Endothelial cell of umbilical vein (primary cell): Measurements from ENCODE around the gene RAD51B. TPM values are rescaled to one million over a fixed set of nuclear protein-coding genes. Genes with fewer than 3 reads are reported as not detected.

Source experiments
- BruUV-seq: library from RNA; stranded (reverse); fragments of 400-500 nt; replicated peaks from 2 replicates; lab custom pipeline; 2021; lab: Mats Ljungman, UMichigan
- CTCF ChIA-PET: fragments of 300-600, 350-600 bp; sonication (Branson Sonifier 250); formaldehyde crosslinking; loops from one replicate; lab custom pipeline; 2021; ENCODE audit warnings: antibody characterized with exemption, inconsistent platforms; lab: Charles Lee
- POLR2A ChIA-PET: fragments of 300-600, 350-600 bp; sonication (Branson Sonifier 250); formaldehyde crosslinking; loops from one replicate; lab custom pipeline; 2021; ENCODE audit warnings: antibody characterized with exemption, inconsistent platforms; lab: Charles Lee
- DNase-seq: peaks from one replicate; pipeline ENCODE4 v3.0.0-alpha.2; 2011; ENCODE audit warnings: low read depth, low spot score
- FAIRE-seq: peaks from 2 replicates; lab custom pipeline; 2011; peaks lifted over from hg19 to GRCh38; lab: Jason Lieb, UNC
- H2AFZ ChIP-seq: 2 replicates; pipeline ENCODE4 v1.6.0; 2012; ENCODE audit warnings: low read depth, low read length, control low read depth, inconsistent platforms
- H3K27ac ChIP-seq: 2 replicates; pipeline ENCODE4 v1.5.1; 2011; ENCODE audit warnings: low read depth, mild to moderate bottlenecking, control low read depth, low read length, moderate library complexity; ENCODE audit not compliant: insufficient read depth
- H3K27me3 ChIP-seq, 2 experiments: 2 replicates each; pipeline versions ENCODE4 v1.6.0 to v1.6.1; 2011; ENCODE audit warnings: low read length in 2 of 2, mixed read lengths in 1 of 2; ENCODE audit not compliant: control insufficient read depth in 2 of 2, insufficient read depth in 2 of 2
- H3K36me3 ChIP-seq, 2 experiments: 2 replicates in 1 of 2; 3 replicates in 1 of 2; pipeline ENCODE4 v1.5.1; 2011; ENCODE audit warnings: low read length in 2 of 2, mild to moderate bottlenecking in 1 of 2, moderate library complexity in 1 of 2; ENCODE audit not compliant: control insufficient read depth in 2 of 2, insufficient read depth in 2 of 2; ENCODE audit errors: extremely low read depth in 1 of 2
- H3K4me1 ChIP-seq: 3 replicates; pipeline ENCODE4 v1.5.1; 2011; ENCODE audit warnings: mild to moderate bottlenecking, low read length; ENCODE audit not compliant: control insufficient read depth, insufficient read depth; ENCODE audit errors: extremely low read depth
- H3K4me2 ChIP-seq: 2 replicates; pipeline ENCODE4 v1.6.1; 2011; ENCODE audit warnings: low read length, control low read depth, mixed read lengths; ENCODE audit not compliant: insufficient read depth
- H3K4me3 ChIP-seq, 3 experiments: fragments of 200-600 bp in 1 of 3; sonication (generic), shearing (Covaris generic) in 1 of 3; replicated peaks in 1 of 3; 2 replicates each; pipeline ENCODE4 v1.5.1; 2011 to 2016; ENCODE audit warnings: control low read depth in 3 of 3, low read length in 3 of 3, mild to moderate bottlenecking in 2 of 3, inconsistent platforms in 1 of 3, low read depth in 1 of 3, moderate library complexity in 1 of 3; ENCODE audit not compliant: insufficient read depth in 1 of 3
- H3K79me2 ChIP-seq: 2 replicates; pipeline ENCODE4 v1.6.0; 2012; ENCODE audit warnings: low read length, inconsistent platforms; ENCODE audit not compliant: control insufficient read depth, insufficient read depth
- H3K9ac ChIP-seq: replicated peaks from 2 replicates; pipeline ENCODE3; 2011; ENCODE audit warnings: low read length, control low read depth; ENCODE audit not compliant: insufficient read depth; ENCODE audit errors: extremely low read depth
- H3K9me1 ChIP-seq: replicated peaks from 3 replicates; pipeline ENCODE4 v1.6.0; 2011; ENCODE audit warnings: mild to moderate bottlenecking, low read length; ENCODE audit not compliant: control insufficient read depth, insufficient read depth; ENCODE audit errors: extremely low read depth
- H3K9me3 ChIP-seq: replicated peaks from 2 replicates; pipeline ENCODE4 v1.5.1; 2012; ENCODE audit warnings: low read length, inconsistent platforms; ENCODE audit not compliant: control insufficient read depth, insufficient read depth
- H4K20me1 ChIP-seq: replicated peaks from 2 replicates; pipeline ENCODE3; 2011; ENCODE audit warnings: mild to moderate bottlenecking, low read length; ENCODE audit not compliant: control insufficient read depth, insufficient read depth; ENCODE audit errors: extremely low read depth
- EZH2 ChIP-seq: IDR thresholded peaks from 2 replicates; pipeline ENCODE4 v1.6.1; 2012; ENCODE audit warnings: borderline replicate concordance, low read depth, mild to moderate bottlenecking, moderate library complexity, low read length, inconsistent platforms; ENCODE audit not compliant: severe bottlenecking
- FOS ChIP-seq: IDR thresholded peaks from 2 replicates; pipeline ENCODE4 v1.6.1; 2011; ENCODE audit warnings: mild to moderate bottlenecking, low read length, moderate library complexity, borderline replicate concordance; ENCODE audit not compliant: insufficient read depth
- GATA2 ChIP-seq: IDR thresholded peaks from 2 replicates; pipeline ENCODE4 v1.7.0; 2011; ENCODE audit warnings: low read depth, mild to moderate bottlenecking, moderate library complexity, mixed read lengths, low read length; ENCODE audit not compliant: insufficient read length, insufficient read depth
- JUN ChIP-seq: IDR thresholded peaks from 2 replicates; pipeline ENCODE4 v1.6.1; 2011; ENCODE audit warnings: borderline replicate concordance, low read depth; ENCODE audit not compliant: insufficient read length, insufficient read depth
- MYC ChIP-seq: IDR thresholded peaks from one replicate; pipeline ENCODE4 v1.6.1; 2011; ENCODE audit warnings: mild to moderate bottlenecking, low read depth, low read length
- POLR2A ChIP-seq: IDR thresholded peaks from 2 replicates; pipeline ENCODE4 v1.6.1; 2012; ENCODE audit warnings: low read depth, mild to moderate bottlenecking, control low read depth, low read length
- POLR2AphosphoS5 ChIP-seq: IDR thresholded peaks from 2 replicates; pipeline ENCODE4 v1.6.1; 2012; ENCODE audit warnings: low read depth, mild to moderate bottlenecking, control low read depth, low read length, moderate library complexity; ENCODE audit not compliant: insufficient read depth
- dilution Hi-C: fragments of 300-500 bp; cut with MboI; formaldehyde crosslinking; loops from one replicate; pipeline ENCODE4 v1.15.0; 2019; ENCODE audit warnings: low sequenced_read_pairs; ENCODE audit not compliant: extremely low pct_ligation_motif_present
- intact Hi-C: fragments of 100-400 bp; cut with micrococcal nuclease; formaldehyde crosslinking; loops from one replicate; pipeline ENCODE4 v1.10.0; 2022
- polyA plus RNA-seq, 4 experiments: library from polyadenylated mRNA; depleted of rRNA in 3 of 4; stranded (reverse) in 3 of 4; unstranded in 1 of 4; fragments of >200 nt; gene quantifications; 2 replicates each; pipeline versions ENCODE4 v1.2.1 to v1.2.3, GENCODE V29; 2011 to 2012; ENCODE audit warnings: missing spikeins in 1 of 4
- total RNA-seq: library from RNA; stranded (reverse); gene quantifications from 2 replicates; pipeline ENCODE4 v1.2.3, GENCODE V29; 2021
- TF ChIP-seq, protein P1 (sequence below), 2 donors: IDR thresholded peaks; 1 replicate in 1 of 2; 2 replicates in 1 of 2; pipeline ENCODE4 v1.5.1; 2011; ENCODE audit warnings: low read length in 2 of 2, mild to moderate bottlenecking in 2 of 2, moderate library complexity in 2 of 2, control low read depth in 1 of 2, inconsistent platforms in 1 of 2, low read depth in 1 of 2; ENCODE audit not compliant: insufficient read depth in 1 of 2; ENCODE audit errors: extremely low read depth in 1 of 2
- TF ChIP-seq, protein P2 (sequence below): IDR thresholded peaks from 2 replicates; pipeline ENCODE4 v1.6.1; 2011; ENCODE audit not compliant: insufficient read depth, insufficient read length

The RAD51B gene
- total and polyA plus RNA-seq, 2 donors (not counting 3 experiments of a cell fraction or from before 2014, with no cell fraction given) = 3.9 to 19.0 TPM

DNA sequence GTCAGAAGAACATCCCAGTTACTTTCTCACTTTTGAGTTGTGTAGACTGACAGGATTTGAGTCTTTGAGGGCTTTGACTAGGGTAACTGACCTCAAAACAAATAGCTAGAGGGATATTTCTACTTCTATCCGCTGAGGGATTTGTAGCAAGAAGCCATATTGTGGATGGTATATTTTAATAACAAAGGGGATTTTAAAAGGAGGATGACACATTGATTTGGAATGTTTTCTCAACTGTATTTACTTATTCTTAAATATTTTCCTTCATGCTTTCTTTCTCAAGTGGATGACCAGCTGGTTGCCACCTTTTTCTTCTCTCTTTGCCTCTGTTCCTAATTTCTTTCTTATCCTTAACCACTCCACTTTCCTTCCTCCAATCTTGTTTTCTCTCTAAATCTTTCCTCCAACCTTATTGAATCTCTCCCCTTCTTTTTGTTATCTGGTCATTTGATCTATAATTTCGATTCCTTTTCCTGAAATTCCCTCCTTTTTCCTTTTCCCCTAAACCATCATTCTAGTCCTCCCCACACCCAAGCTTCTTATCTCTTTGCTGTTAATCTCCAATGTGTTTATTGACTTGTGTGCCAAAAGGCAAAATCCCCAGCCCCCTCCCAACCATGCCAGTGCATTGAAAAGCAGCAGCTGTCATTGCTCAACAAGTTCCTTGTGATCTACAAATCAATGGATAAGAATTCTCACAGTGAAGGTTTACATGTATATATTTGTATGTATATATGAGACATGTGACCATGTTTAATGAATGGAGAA, 411.6 kb downstream of the RAD51B start:
- Histone ChIP-seq H3K9me3 (no peaks in the 10 kb centered on the region), H3K4me2 (peak overlapping the region; percentile 95), H4K20me1 (no peaks in the 10 kb centered on the region), H3K27me3 (no peaks in the 10 kb centered on the region), H3K4me3 (peak overlapping the region in 1 of 3 experiments; percentile 11), H3K36me3 (no peaks in the 10 kb centered on the region), H3K9ac (peak overlapping the region; percentile 57), H2AFZ (peak overlapping the region; percentile 31), H3K9me1 (no peaks in the 10 kb centered on the region), H3K79me2 (no peaks in the 10 kb centered on the region), H3K27ac (peak overlapping the region; percentile 99), H3K4me1 (peaks cover 30% of the 10 kb centered on the region)
- TF ChIP-seq JUN (peak; percentile 3), FOS (peak; percentile 35), POLR2AphosphoS5 (no peak), GATA2 (peak; percentile 70), MYC (no peak), POLR2A (no peak), EZH2 (no peak)
- TF ChIP-seq, protein P1, sequence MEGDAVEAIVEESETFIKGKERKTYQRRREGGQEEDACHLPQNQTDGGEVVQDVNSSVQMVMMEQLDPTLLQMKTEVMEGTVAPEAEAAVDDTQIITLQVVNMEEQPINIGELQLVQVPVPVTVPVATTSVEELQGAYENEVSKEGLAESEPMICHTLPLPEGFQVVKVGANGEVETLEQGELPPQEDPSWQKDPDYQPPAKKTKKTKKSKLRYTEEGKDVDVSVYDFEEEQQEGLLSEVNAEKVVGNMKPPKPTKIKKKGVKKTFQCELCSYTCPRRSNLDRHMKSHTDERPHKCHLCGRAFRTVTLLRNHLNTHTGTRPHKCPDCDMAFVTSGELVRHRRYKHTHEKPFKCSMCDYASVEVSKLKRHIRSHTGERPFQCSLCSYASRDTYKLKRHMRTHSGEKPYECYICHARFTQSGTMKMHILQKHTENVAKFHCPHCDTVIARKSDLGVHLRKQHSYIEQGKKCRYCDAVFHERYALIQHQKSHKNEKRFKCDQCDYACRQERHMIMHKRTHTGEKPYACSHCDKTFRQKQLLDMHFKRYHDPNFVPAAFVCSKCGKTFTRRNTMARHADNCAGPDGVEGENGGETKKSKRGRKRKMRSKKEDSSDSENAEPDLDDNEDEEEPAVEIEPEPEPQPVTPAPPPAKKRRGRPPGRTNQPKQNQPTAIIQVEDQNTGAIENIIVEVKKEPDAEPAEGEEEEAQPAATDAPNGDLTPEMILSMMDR (IDR thresholded peaks at IDR 0.05; ENCODE audit: extremely low read depth in 1 of 2, insufficient read depth in 1 of 2, low read depth in 1 of 2, low read length in 2 of 2) = no peak
- TF ChIP-seq, protein P2, sequence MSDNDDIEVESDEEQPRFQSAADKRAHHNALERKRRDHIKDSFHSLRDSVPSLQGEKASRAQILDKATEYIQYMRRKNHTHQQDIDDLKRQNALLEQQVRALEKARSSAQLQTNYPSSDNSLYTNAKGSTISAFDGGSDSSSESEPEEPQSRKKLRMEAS = no peak
- peak; percentile 52 for DNase-seq
- ChIA-PET CTCF (interaction anchor here (0.6 to 1.3 kb wide), 6 partner anchors 13 to 518 kb away, joined by 3 to 5 read pairs (median 3); no protein-coding TSS in a partner anchor), POLR2A (no interaction called here)
- BruUV-seq = TSS peak; percentile 86
- no peak for FAIRE-seq
- intact Hi-C loops (loop anchor here (5.0 kb wide), 1 partner anchor 89 kb away; no protein-coding TSS in a partner anchor), dilution Hi-C loops (no loop called here)
